GM18861 (cell line): ENCODE data around the gene CFAP92.

Experiments used
- ATAC-seq: cut with Tn5 transposase; IDR thresholded peaks from one replicate; pipeline ENCODE4 v1.9.1; 2021; ENCODE audit not compliant: unreplicated experiment

Gene CFAP92

GRCh38 chr3:128993461-128994172 is at the start of gene CFAP92:
Gene CFAP92 (minus strand): TSS chr3:128994076. CDS start chr3:128993304, 772 bp downstream.
- peak; percentile 60 for ATAC-seq

- ATAC-seq: no peak
Measured at GRCh38 chr3:129040579-129041300, 46.9 kb upstream of the CFAP92 start.

DNA sequence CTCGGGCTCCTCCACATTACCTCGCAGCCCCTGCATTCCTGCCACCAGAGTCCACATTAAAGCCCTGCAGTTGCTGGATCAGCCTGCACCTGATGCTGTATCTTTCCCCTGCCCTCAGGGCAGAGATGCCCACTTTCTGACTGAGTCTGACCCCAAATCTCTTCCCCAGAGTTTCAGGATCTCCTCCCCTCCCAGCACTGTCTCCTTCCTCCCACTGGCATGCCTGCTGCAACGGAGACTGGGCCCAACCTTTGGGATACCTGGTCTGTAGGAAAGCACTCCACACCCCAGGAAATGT is 46.1 kb upstream of the CFAP92 start:
- ATAC-seq: no peak

DNA sequence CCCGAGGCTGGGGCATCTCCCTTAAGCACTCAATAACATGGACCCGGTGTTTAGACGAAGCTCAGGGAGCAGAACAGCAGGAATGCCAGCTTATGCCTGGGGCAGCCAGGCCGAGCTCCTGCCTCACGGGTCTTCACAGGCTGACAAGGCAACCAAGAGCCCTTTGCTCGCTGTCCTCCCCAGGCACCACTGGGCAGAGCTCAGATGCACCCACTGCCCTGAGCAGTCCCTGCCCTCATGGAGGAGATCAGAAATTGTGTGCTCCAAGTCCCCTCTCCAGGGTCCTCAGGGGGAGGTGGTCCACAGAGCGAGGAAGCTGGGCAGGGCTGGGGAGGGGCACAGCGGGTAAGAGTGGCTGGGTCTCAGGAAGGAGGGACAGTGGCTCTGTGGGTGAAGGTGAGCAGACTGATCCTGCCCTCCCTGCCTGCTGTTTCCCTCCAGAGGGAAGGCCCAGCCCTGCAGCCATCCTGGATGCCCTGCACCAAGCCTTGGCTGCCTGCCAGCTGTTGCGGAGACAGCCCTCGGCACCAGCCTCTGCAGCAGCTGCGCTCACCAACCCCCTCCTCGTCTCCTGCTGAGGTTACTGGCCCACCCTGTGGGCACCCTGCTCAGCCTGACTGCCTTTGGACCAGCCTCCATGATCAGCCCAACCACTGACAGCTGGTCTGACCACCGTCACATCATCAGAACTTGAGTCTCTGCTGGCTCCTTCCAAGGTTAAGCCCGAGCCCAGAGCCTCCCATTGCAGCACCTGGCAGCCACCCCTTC is 45.6 kb upstream of the CFAP92 start:
- ATAC-seq: no peak

DNA sequence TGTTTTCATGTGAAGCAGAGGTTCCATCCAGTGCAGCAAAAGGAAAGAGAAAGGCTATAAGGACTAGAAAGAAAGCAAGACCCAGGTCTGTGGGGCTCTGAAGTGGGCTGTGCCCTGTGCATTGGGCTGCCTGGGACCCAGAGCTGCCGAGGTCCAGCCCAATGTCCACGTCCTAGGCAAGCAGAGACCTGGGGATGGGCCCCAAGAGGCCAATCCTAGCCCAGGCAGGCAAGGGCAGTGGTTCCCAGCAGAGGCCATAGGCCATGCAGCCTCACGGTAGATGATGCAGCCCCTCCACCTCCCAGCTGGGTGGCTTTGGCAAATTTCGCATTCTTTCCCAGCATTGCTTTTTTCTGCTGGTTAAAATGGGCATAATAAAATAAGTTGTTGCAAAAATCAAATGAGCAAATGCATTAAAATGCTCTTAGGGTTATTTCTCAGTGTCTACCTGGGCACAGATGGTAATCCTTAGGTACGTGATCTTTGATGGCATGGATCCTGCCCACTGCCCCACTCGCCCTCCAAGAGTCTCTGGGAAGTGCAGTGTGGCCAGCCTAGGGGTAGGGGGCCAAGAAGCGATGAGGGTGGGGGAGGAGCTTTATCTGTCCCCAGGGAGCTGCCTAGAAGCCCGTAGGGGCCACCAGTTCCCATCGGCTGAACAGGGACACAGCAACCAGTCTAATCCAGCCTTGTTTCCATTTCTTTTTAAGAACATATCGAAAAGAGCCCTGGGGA is 44.4 kb upstream of the CFAP92 start:
- ATAC-seq: no peak

GRCh38 chr3:129037093-129037419 is 43.2 kb upstream of the CFAP92 start:
- no peak for ATAC-seq

GRCh38 chr3:129036222-129037092 is 42.6 kb upstream of the CFAP92 start:
- no peak for ATAC-seq

DNA sequence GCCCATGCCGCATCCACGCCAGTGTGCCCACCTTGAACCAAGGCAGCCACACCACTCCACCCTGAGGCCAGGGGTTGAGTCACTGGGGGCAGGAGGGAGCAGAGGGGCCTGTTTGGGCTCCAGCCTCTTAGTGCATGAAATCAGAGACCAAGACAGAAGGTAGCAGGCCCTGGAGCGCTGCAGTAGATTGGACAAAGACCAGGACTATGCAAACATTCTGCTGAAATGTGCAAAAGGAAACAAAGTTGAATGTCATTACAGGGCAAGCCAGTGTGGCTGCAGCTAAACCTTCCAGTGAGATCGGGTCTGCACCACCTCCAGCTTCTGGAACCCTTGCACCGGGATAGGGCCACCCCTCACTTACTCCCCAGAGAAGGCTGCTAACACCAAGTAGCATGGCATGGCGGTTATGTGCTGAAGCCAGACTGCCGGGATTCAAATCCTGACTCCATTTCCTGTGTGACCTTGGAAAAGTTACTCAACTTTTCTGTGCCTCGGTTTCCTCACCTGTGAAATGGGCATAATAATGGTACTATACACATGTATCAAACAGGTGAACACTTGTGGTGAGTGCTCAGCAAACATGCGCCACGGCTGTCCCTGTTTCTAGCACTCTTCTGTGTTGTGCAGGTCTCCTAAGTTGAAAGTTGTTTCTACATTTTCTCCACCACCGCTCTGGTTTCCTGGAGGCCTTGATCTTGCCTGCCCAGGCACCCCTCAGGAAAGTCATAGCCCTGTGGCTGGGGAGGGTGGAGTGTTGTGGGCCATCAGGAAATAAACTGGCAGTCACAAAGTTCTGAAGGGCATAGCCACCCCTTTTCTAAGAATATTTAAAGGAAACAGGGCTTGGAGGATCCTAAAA is 41.7 kb upstream of the CFAP92 start:
- no peak for ATAC-seq

DNA sequence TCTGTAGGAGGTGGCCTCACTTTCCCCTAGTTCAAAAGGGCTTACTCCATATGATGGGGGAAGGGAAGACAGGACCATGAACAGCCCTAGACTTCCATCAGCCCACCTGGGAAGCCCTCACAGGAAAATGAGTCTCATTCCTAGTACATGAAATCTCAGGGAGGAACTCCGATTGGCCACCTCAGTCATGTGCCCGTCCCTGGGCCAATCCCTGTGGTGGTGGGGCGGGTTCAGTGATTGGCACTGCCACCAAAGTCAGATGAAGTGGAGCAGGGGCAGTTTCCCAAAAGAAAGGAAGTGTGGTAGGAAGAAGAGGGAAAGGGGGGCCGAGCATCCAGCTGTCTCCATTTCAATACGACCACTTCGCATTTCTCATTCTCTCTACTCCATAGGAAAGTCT is 40.8 kb upstream of the CFAP92 start:
- no peak for ATAC-seq

DNA sequence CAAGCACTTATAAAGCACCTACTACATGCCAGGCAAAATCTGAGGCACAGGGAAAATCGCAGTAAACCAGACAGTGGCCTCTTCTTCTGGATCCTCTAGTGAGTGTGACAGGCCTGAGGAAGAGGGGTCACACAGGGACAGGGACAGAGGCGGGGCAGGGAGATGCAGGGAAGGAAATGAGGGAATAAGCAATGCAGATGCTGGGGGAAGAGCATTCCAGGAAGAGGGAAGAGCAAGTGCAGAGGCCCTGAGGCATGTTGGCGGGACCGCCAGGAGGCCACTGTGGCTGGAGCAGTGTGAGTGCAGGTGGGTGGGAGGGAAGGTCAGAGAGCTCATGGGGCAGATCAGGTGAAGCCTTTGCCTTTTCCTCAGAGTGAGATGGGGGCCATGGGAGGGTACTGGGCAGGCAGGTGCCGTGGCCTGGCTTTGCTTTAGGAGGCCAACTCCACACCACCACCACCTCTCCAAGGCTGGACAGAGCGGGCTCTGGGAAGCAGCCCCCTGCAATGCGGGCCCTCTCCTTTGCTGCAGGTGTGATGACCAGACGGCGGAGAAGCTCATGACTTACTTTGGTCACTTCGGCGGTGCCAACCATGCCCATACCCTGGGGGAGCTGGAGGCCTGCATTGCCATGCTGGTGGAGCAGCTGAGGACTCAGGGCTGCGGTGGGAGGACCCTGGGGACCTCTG is 39.9 kb upstream of the CFAP92 start:
- no peak for ATAC-seq

GRCh38 chr3:129033151-129033550 is 39.3 kb upstream of the CFAP92 start:
- no peak for ATAC-seq

DNA sequence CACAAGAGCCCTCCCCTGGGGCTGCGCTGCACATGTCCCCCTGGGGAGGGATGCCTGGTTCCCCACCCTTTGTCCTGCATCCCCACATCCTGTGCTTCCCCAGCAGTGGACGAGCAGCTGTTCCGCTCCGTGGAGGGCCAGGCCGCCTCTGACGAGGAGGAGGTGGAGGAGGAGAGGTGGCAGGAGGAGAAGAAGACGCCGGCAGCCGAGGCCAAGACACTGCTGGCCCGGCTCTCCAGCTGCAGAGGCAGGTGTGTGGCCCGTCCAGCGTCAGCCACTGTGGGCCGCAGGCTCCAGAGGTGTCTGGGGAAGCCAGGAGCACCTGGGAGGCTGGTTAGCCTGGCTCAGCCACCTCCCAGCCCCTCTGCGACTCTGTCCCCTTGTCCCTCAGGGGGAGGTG is 38.8 kb upstream of the CFAP92 start:
- no peak for ATAC-seq

- no peak for ATAC-seq
Measured at GRCh38 chr3:129031476-129032215, 37.8 kb upstream of the CFAP92 start.

DNA sequence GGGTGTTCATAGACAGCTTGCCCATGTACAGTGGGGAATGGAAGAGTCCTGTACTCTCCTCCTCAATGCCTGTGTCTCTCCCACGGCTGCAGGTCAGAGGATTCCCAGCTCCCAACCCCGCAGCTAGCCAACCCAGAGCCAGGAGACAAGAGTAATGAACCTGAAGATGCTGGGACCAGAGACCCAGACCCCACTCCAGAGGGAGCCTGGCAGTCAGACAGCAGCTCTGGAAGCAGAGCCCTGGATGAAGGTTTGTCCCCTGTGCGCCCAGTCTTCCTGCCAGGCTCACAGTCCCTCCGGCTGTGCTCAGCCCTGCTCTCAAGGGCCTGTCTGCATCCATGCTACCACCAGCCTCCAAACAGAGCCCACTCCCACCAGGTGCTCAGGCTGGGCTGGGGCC is 36.7 kb upstream of the CFAP92 start:
- no peak for ATAC-seq

DNA sequence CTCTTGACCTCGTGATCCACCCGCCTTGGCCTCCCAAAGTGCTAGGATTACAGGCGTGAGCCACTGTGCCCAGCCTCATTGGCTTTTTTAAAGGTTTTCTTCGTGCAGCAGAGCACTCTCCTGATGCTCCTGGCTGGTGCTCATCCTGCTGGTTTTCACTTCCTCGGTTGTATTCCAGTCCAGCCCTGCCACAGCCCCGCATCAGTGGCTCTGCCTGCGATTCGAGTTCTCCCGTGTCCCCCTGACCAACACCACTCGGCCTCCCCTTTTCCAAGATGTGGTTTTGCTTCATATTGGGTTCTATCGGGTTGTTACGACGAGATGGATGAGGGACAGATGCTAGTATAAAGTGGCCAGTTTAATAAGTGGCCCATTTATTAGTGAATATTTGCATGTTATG is 35.0 kb upstream of the CFAP92 start:
- ATAC-seq: no peak

DNA sequence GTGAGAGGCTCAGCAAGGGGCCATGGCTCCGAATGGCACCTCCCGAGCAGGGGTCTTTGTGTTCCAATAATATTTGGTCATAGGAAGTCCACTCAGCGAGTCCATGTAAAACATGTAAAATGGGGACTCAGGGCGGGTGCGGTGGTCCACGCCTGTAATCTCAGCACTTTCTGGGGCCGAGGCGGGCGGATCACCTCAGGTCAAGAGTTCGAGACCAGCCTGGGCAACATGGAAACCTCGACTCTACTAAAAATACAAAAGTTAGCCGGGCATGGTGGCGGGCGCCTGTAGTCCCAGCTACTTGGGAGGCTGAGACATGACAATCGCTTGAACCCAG is 33.6 kb upstream of the CFAP92 start:
- ATAC-seq: no peak

DNA sequence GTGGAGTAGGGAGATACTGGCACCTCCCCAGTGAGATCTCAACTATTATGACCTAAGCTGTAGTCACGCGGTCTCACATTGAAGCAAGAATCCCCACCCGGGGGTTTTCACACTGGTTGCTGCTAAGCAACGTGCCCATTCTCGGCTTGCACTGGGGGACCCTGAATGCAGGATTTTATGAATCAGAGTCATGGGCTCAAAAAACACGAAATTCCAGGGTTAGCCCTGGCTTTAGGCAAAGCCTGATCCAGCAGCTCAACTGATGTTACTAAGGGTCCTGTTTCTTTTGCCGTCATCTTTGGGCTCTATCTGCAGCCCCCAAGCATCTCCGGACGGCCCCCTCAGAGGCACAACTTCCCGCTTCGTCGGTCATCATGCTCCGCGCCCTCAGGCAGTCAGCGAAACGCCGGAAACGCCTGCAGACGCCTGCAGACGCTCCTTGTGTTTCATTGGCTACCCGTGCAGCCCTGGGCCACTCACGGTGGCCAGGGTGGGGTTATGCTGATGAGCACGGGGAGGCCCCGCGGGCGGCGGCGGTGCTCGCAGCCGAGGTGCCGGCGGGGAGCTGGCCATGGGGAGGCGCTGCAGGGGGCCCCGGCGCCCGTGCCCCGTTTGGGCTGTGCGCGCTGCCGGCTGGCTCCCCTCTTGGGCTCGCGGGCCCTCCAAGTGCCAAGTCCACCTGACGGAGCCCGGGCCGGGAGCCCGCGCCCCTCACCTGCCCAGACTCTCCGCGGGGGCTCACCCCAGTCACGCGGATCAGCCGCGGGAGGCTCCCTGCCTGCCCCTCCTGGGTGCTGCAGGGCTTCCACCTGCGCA is 33.1 kb upstream of the CFAP92 start:
- ATAC-seq: peak; percentile 95
